ENCODE results near the gene PDXK. TPM values are rescaled to one million over a fixed set of nuclear protein-coding genes. Genes with fewer than 3 reads are reported as not detected.

PDXK gene
- total RNA-seq, 2 donors from 2014 or later: 33.7 to 68.9 TPM

DNA sequence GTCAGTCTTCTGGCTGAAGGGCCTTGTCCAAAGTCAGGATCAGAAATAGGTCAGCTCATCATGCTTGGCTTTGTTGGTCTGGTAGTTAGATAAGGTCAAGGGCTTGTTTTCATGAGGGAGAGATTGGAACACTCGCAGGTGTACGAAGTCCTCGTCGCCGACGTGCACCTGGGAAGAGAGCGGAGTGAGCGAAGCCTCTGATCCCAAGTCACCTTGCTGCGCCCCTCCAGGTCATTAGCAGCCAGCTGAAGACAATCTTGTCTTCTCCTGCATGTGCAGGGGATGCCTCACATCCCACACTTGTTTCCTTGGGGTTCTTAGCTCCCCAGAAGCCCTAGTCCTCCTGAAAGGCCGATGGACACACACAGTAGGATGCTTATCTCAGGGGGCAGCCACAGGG, 55.2 kb downstream of the PDXK start:
- 96 to 99% methylated on average over 10 of the region's 10 CpGs for WGBS, 2 donors

DNA sequence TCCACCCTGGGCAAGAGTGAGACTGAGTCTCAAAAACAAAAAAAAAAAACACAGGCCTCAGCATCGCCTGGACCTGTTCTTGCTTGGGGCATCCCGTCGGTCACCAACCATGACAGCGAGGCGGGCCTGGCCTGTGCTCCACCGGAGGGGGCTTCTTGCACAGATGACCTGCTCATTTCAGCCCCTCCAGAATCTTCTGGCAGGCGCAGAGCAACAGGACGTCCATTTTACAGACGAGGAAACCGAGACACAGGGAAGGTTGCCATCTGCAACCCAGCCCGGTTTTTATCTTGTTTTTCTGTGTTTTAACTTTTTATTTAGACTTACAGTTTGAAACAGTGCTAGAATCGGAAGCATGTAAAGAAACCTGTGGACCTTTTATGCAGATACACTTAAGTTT, 56.3 kb downstream of the PDXK start:
- Histone ChIP-seq H3K4me3 (peak overlapping the region in 1 of 2 donors; percentile 93), H3K27me3 (no peaks in the 10 kb centered on the region), H3K27ac (peak overlapping the region in 2 of 4 donors; percentile 90 to 94), H3K9me3 (no peaks in the 10 kb centered on the region), H3K4me1 (peaks cover 12% of the 10 kb centered on the region), H3K36me3 (replicated peaks in 1 of 2; ENCODE audit: insufficient read depth in 1 of 2, low read depth in 2 of 2) (peaks cover 0 to 2% of the 10 kb centered on the region in 2 donors)
- DNase-seq: no peak
- intact Hi-C loops (cut with DNase I): no loop called here
- ATAC-seq: no peak
- TF ChIP-seq, protein P1, sequence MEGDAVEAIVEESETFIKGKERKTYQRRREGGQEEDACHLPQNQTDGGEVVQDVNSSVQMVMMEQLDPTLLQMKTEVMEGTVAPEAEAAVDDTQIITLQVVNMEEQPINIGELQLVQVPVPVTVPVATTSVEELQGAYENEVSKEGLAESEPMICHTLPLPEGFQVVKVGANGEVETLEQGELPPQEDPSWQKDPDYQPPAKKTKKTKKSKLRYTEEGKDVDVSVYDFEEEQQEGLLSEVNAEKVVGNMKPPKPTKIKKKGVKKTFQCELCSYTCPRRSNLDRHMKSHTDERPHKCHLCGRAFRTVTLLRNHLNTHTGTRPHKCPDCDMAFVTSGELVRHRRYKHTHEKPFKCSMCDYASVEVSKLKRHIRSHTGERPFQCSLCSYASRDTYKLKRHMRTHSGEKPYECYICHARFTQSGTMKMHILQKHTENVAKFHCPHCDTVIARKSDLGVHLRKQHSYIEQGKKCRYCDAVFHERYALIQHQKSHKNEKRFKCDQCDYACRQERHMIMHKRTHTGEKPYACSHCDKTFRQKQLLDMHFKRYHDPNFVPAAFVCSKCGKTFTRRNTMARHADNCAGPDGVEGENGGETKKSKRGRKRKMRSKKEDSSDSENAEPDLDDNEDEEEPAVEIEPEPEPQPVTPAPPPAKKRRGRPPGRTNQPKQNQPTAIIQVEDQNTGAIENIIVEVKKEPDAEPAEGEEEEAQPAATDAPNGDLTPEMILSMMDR (IDR thresholded peaks at IDR 0.05): no peak
- no peak for TF ChIP-seq POLR2A (IDR thresholded peaks at IDR 0.05)
- WGBS, 2 donors: 70 to 72% methylated on average over 9 to 12 of the region's 12 CpGs

More for the DNA sequence above, 55.2 kb downstream of the PDXK start:
- no peaks in the 10 kb centered on the region for H3K27me3 ChIP-seq
- TF ChIP-seq, protein P1 (IDR thresholded peaks at IDR 0.05): no peak
- TF ChIP-seq POLR2A (IDR thresholded peaks at IDR 0.05): no peak
- H3K4me3 ChIP-seq: no peak overlapping the region
- no peak for DNase-seq
- H3K36me3 ChIP-seq (replicated peaks in 1 of 2; ENCODE audit: insufficient read depth in 1 of 2, low read depth in 2 of 2): peaks cover 0 to 2% of the 10 kb centered on the region in 2 donors
- no peaks in the 10 kb centered on the region for H3K9me3 ChIP-seq
- H3K4me1 ChIP-seq: peaks cover 12% of the 10 kb centered on the region
- no peak overlapping the region for H3K27ac ChIP-seq
- intact Hi-C loops (cut with DNase I): no loop called here
- no peak for ATAC-seq

DNA sequence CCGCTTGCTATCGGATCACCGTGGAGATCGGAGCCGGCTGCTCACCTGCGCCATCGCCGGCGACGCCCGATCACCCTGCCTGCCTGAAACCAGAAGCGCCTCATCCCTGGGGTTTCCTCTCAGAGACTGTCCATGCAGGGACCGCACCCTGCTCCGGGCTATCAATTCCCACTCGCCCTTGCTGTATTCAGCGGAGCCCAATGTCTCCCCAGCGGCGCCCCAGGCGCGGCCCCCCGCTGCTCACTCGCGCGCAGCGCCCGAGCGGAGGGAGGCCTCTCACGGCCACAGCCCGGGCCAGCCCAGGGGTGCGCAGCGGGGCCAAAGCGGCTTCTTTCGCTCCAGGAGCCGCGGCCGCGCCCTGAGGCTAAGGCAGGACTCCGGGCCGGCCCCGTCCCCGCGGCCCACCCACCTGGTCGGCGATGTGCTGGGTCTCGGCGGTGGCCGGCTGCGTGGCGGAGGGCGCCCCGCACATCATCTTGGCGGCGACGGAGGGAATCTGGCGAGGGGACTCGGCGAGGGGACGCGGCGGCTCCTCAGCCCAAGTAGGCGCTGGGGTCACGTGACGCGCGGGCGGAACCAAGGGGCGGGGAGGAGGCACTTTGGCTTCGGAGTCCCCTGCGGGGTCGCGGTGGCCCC, 57.0 kb downstream of the PDXK start, which contains the start of gene CSTB:
TSS of gene CSTB (minus strand) at position 514 of the 636 bp plus-strand sequence. CDS start at position 475, 39 bp downstream.
- H3K4me1 ChIP-seq: peaks cover 12% of the 10 kb centered on the region
- 0% methylated on average over 6 to 63 of the region's 71 CpGs for WGBS, 2 donors
- intact Hi-C loops (cut with DNase I): no loop called here
- ATAC-seq: peak; percentile 82
- peak; percentile 70 to 84 (median 75) for DNase-seq
- TF ChIP-seq, protein P1 (IDR thresholded peaks at IDR 0.05): no peak
- peak; percentile 47 to 77 (median 61) for TF ChIP-seq POLR2A (IDR thresholded peaks at IDR 0.05)
- peak within 1 kb of the TSS; percentile 78 to 93 for H3K4me3 ChIP-seq
- no peaks in the 10 kb centered on the region for H3K27me3 ChIP-seq
- no peaks in the 10 kb centered on the region for H3K9me3 ChIP-seq
- H3K36me3 ChIP-seq (replicated peaks in 1 of 2; ENCODE audit: insufficient read depth in 1 of 2, low read depth in 2 of 2): peaks cover 0 to 2% of the 10 kb centered on the region in 2 donors
- peak within 1 kb of the TSS; percentile 59 to 94 (median 86) for H3K27ac ChIP-seq

DNA sequence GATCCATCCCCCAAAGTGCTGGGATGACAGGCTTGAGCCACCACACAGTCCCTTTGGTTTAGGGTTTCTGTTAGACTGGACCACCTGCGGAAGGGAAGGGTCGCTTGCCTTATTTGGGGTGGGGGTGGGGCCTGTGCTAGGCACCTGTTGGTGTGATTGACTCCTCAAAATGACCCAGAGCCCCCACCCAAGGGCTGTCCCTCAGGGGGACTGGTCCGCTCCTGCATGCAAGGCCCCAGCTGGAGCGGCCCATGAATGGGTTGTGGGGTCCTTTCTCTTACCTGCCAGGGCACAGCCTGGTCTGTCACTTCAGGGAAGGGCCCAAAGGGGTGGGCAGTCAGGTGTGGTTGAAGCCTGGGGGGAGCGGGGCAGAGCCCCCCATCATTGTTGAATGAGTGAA, 59.0 kb downstream of the PDXK start:
- Histone ChIP-seq H3K9me3 (no peaks in the 10 kb centered on the region), H3K4me1 (peaks cover 12% of the 10 kb centered on the region), H3K27me3 (no peaks in the 10 kb centered on the region), H3K27ac (no peak overlapping the region), H3K36me3 (replicated peaks in 1 of 2; ENCODE audit: insufficient read depth in 1 of 2, low read depth in 2 of 2) (peaks cover 0 to 2% of the 10 kb centered on the region in 2 donors), H3K4me3 (no peak overlapping the region)
- TF ChIP-seq, protein P1 (IDR thresholded peaks at IDR 0.05): no peak
- no peak for TF ChIP-seq POLR2A (IDR thresholded peaks at IDR 0.05)
- intact Hi-C loops (cut with DNase I): no loop called here
- ATAC-seq: no peak
- 89 to 100% methylated on average over 3 to 5 of the region's 5 CpGs for WGBS, 2 donors
- DNase-seq: no peak

Measured in body of pancreas (tissue), 4 donors.